ENCODE results near the gene GADD45GIP1. TPM values are rescaled to one million over a fixed set of nuclear protein-coding genes. Genes with fewer than 3 reads are reported as not detected.

The GADD45GIP1 gene
- polyA plus RNA-seq, 1 of the 3 experiments (the other 2 are of a cell fraction): 91.8 TPM

GRCh38 chr19:12997179-12997966 is 40.4 kb upstream of the GADD45GIP1 start:
- Histone ChIP-seq H3K27me3 (ENCODE audit: insufficient read depth) (no peaks in the 10 kb centered on the region), H3K9ac (no peak overlapping the region), H3K36me3 (replicated peaks in 1 of 2; ENCODE audit: control insufficient read depth in 1 of 2, insufficient read depth in 2 of 2, low read length in 1 of 2) (no peaks in the 10 kb centered on the region), H3K79me2 (ENCODE audit: insufficient read depth) (peaks cover 40% of the 10 kb centered on the region), H3K9me3 (no peaks in the 10 kb centered on the region), H4K20me1 (ENCODE audit: insufficient read depth) (peaks cover 9% of the 10 kb centered on the region; the same call in 1 of the 2 replicates), H3K27ac (ENCODE audit: low read depth in 2 of 2, low read length in 1 of 2) (no peak overlapping the region), H3F3A (replicated peaks; ENCODE audit: insufficient read depth) (peaks cover 3% of the 10 kb centered on the region), H3K4me2 (peak overlapping the region; percentile 92), H3K4me3 (ENCODE audit: low read depth in 2 of 2, low read length in 1 of 2) (peak overlapping the region in 1 of 2 experiments; percentile 76; a peak in 1 of 4 replicates), H2AFZ (ENCODE audit: low read depth) (no peak overlapping the region), H3K4me1 (ENCODE audit: control insufficient read depth in 1 of 2, insufficient read depth in 2 of 2, low read depth in 1 of 2, low read length in 1 of 2) (peaks cover 0 to 17% of the 10 kb centered on the region in 2 experiments; a peak in 1 of 4 replicates), H3K9me2 (no peaks in the 10 kb centered on the region)
- ChIA-PET CTCF (interaction anchor here (1.0 to 2.5 kb wide), 6 partner anchors 14 to 97 kb away, joined by 3 to 12 read pairs (median 5); no protein-coding TSS in a partner anchor), POLR2A (no interaction called here)
- no peak for DNase-seq
- TF ChIP-seq RAD21 (IDR thresholded peaks at IDR 0.05; ENCODE audit: low read length) (no peak), YY1 (IDR thresholded peaks at IDR 0.05; ENCODE audit: low read depth) (no peak), ZBTB33 (IDR thresholded peaks at IDR 0.05; ENCODE audit: borderline replicate concordance, low read depth) (no peak), FOXJ3 (CRISPR knock-in tag; IDR thresholded peaks at IDR 0.05) (no peak)
- TF ChIP-seq, protein P1, sequence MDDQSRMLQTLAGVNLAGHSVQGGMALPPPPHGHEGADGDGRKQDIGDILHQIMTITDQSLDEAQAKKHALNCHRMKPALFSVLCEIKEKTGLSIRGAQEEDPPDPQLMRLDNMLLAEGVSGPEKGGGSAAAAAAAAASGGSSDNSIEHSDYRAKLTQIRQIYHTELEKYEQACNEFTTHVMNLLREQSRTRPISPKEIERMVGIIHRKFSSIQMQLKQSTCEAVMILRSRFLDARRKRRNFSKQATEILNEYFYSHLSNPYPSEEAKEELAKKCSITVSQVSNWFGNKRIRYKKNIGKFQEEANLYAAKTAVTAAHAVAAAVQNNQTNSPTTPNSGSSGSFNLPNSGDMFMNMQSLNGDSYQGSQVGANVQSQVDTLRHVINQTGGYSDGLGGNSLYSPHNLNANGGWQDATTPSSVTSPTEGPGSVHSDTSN (IDR thresholded peaks at IDR 0.05): no peak
- 97% methylated on average over 19 of the region's 25 CpGs for WGBS (ENCODE audit: low lambda C conversion rate)

- peaks cover 0 to 17% of the 10 kb centered on the region in 2 experiments; a peak in 1 of 4 replicates for H3K4me1 ChIP-seq (ENCODE audit: control insufficient read depth in 1 of 2, insufficient read depth in 2 of 2, low read depth in 1 of 2, low read length in 1 of 2)
- H3K27me3 ChIP-seq (ENCODE audit: insufficient read depth): no peaks in the 10 kb centered on the region
- WGBS (ENCODE audit: low lambda C conversion rate): 70% methylated on average over 27 of the region's 52 CpGs
- H2AFZ ChIP-seq (ENCODE audit: low read depth): no peak overlapping the region
- CTCF ChIA-PET: interaction anchor here (1.2 to 2.5 kb wide), 4 partner anchors 17 to 98 kb away, joined by 4 to 12 read pairs (median 5); no protein-coding TSS in a partner anchor
- POLR2A ChIA-PET: interaction anchor here (0.9 kb wide), 1 partner anchor 64 kb away, joined by 3 read pairs; no protein-coding TSS in a partner anchor
- no peaks in the 10 kb centered on the region for H3K9me2 ChIP-seq
- peak overlapping the region; percentile 57 to 76 for H3K4me3 ChIP-seq (ENCODE audit: low read depth in 2 of 2, low read length in 1 of 2)
- no peaks in the 10 kb centered on the region for H3K36me3 ChIP-seq (replicated peaks in 1 of 2; ENCODE audit: control insufficient read depth in 1 of 2, insufficient read depth in 2 of 2, low read length in 1 of 2)
- H3K9me3 ChIP-seq: no peaks in the 10 kb centered on the region
- H4K20me1 ChIP-seq (ENCODE audit: insufficient read depth): peaks cover 9% of the 10 kb centered on the region; the same call in 1 of the 2 replicates
- H3F3A ChIP-seq (replicated peaks; ENCODE audit: insufficient read depth): peaks cover 6% of the 10 kb centered on the region
- DNase-seq: peak; percentile 52
- peak overlapping the region; percentile 92 for H3K4me2 ChIP-seq
- H3K9ac ChIP-seq: peak overlapping the region; percentile 61
- peaks cover 36% of the 10 kb centered on the region for H3K79me2 ChIP-seq (ENCODE audit: insufficient read depth)
- no peak overlapping the region for H3K27ac ChIP-seq (ENCODE audit: low read depth in 2 of 2, low read length in 1 of 2)
- TF ChIP-seq MEF2A (IDR thresholded peaks at IDR 0.05; ENCODE audit: borderline replicate concordance, low read depth) (no peak), GATA2 (CRISPR knock-in tag; IDR thresholded peaks at IDR 0.05) (no peak), YY1 (IDR thresholded peaks at IDR 0.05; ENCODE audit: low read depth) (no peak), JUND (IDR thresholded peaks at IDR 0.05) (no peak), RCOR1 (IDR thresholded peaks at IDR 0.05; ENCODE audit: low read length) (no peak), NFIC (IDR thresholded peaks at IDR 0.05; ENCODE audit: borderline replicate concordance) (no peak), FOXJ3 (CRISPR knock-in tag; IDR thresholded peaks at IDR 0.05) (no peak), GABPA (IDR thresholded peaks at IDR 0.05; ENCODE audit: low read depth) (no peak), CTCF (IDR thresholded peaks at IDR 0.05) (no peak), ELF1 (IDR thresholded peaks at IDR 0.05) (no peak), SIN3A (IDR thresholded peaks at IDR 0.05; ENCODE audit: borderline replicate concordance, low read depth, low read length) (no peak), RAD21 (IDR thresholded peaks at IDR 0.05; ENCODE audit: low read length) (no peak), TCF12 (IDR thresholded peaks at IDR 0.05) (no peak)
- TF ChIP-seq, protein P2, sequence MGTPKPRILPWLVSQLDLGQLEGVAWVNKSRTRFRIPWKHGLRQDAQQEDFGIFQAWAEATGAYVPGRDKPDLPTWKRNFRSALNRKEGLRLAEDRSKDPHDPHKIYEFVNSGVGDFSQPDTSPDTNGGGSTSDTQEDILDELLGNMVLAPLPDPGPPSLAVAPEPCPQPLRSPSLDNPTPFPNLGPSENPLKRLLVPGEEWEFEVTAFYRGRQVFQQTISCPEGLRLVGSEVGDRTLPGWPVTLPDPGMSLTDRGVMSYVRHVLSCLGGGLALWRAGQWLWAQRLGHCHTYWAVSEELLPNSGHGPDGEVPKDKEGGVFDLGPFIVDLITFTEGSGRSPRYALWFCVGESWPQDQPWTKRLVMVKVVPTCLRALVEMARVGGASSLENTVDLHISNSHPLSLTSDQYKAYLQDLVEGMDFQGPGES (IDR thresholded peaks at IDR 0.05; ENCODE audit: low read depth, low read length): no peak
Observed at GRCh38 chr19:12996406-12997094, 39.5 kb upstream of the GADD45GIP1 start.
